Measurements from ENCODE around the gene SGPP2.
"Not testable (repeated sequence)": the region's sequence is repeated elsewhere in the genome, so short reads cannot be mapped to it uniquely, and the experiment has no call there.

SGPP2 gene

GRCh38 chr2:222532315-222532714 is 108.0 kb downstream of the SGPP2 start:
- DNase-seq: no peak

- no peak for DNase-seq
These were observed 111.1 kb downstream of the SGPP2 start for GRCh38 chr2:222535477-222535876.

GRCh38 chr2:222538535-222538934 is 114.2 kb downstream of the SGPP2 start:
- no peak for DNase-seq

- DNase-seq: no peak
These were observed 120.3 kb downstream of the SGPP2 start for GRCh38 chr2:222544661-222545060.

- no peak for DNase-seq
These were observed 121.8 kb downstream of the SGPP2 start for GRCh38 chr2:222545823-222546795.

GRCh38 chr2:222547083-222547482 is 122.7 kb downstream of the SGPP2 start:
- no peak for DNase-seq

- no peak for DNase-seq
These were observed 124.6 kb downstream of the SGPP2 start for GRCh38 chr2:222548992-222549391.

- no peak for DNase-seq
These were observed 130.2 kb downstream of the SGPP2 start for GRCh38 chr2:222554517-222554916.

- no peak for DNase-seq
These were observed 136.8 kb downstream of the SGPP2 start for GRCh38 chr2:222561151-222561550.

- peak; percentile 57 for DNase-seq
These were observed 137.7 kb downstream of the SGPP2 start for GRCh38 chr2:222561817-222562645.

GRCh38 chr2:222563106-222563718 is 138.9 kb downstream of the SGPP2 start:
- DNase-seq: no peak

GRCh38 chr2:222563936-222564335 is 139.6 kb downstream of the SGPP2 start:
- no peak for DNase-seq

GRCh38 chr2:222566229-222566628 is 141.9 kb downstream of the SGPP2 start:
- DNase-seq: no peak

- no peak for DNase-seq
These were observed 144.5 kb downstream of the SGPP2 start for GRCh38 chr2:222568865-222569264.

GRCh38 chr2:222569826-222570225 is 145.5 kb downstream of the SGPP2 start:
- no peak for DNase-seq

- DNase-seq: no peak
These were observed 147.9 kb downstream of the SGPP2 start for GRCh38 chr2:222572264-222572721.

- DNase-seq: no peak
These were observed 148.4 kb downstream of the SGPP2 start for GRCh38 chr2:222572751-222573174.

- DNase-seq: no peak
These were observed 151.3 kb downstream of the SGPP2 start for GRCh38 chr2:222575618-222576017.

- DNase-seq: no peak
These were observed 152.1 kb downstream of the SGPP2 start for GRCh38 chr2:222576171-222577081.

- no peak for DNase-seq
These were observed 153.0 kb downstream of the SGPP2 start for GRCh38 chr2:222577341-222577740.

GRCh38 chr2:222582928-222583327 is 158.6 kb downstream of the SGPP2 start:
- no peak for DNase-seq

GRCh38 chr2:222584589-222584988 is 160.2 kb downstream of the SGPP2 start:
- DNase-seq: not testable (repeated sequence)

Measured in CD4-positive, alpha-beta T cell treated with Interleukin-21 for 1 hour (primary cell).